PC-3 (cell line): ENCODE data around the gene PHLDB1.

Experiments
- CTCF ChIP-seq: fragments of 300-600 bp; sonication (generic); conservative IDR thresholded peaks from 2 replicates; pipeline ENCODE4 v1.5.1; 2017; ENCODE audit warnings: antibody characterized with exemption, low read depth, mild to moderate bottlenecking, low read length
- EZH2 ChIP-seq: fragments of 300-600 bp; sonication (generic); IDR thresholded peaks from one replicate; pipeline ENCODE4 v1.6.1; 2017; ENCODE audit warnings: antibody characterized with exemption, mild to moderate bottlenecking, low read length; ENCODE audit not compliant: unreplicated experiment
- EZH2phosphoT487 ChIP-seq: fragments of 300-600 bp; sonication (generic); IDR thresholded peaks from 2 replicates; pipeline ENCODE4 v1.6.1; 2018; ENCODE audit warnings: mild to moderate bottlenecking, antibody characterized with exemption, low read length, borderline replicate concordance

DNA sequence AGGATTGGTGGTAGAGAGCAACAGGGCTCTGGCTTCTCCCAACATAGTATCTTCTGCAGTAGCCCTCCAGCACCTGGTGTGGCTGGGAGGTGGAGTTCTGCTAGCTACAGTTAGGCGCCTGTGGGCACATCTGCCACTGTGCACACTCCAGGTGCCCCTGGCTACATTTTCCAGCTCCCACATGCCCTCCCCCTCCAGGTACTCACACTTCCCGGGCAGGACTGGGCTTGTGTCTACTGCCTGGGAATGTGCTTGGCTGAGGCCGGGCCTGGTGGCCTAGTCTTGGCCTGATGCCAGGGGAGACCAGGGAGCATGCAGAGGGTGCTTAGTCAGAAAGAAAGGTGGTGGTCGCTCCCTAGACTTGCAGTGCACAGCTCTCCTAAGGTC lies 15.8 kb downstream of the PHLDB1 start:
- no peak for TF ChIP-seq CTCF
- no peak for TF ChIP-seq EZH2
- no peak; the same call in 1 of the 2 replicates for TF ChIP-seq EZH2phosphoT487
